Stimulated activated CD4-positive, alpha-beta T cell treated with anti-CD3 and anti-CD28 coated beads, Interleukin-1b, Interleukin-23, amount 100 ng/mL, for 24 hours (primary cell): ENCODE measurements around the gene NID1.
"Not testable (repeated sequence)": the region's sequence is repeated elsewhere in the genome, so short reads cannot be mapped to it uniquely, and the experiment has no call there.

ENCODE experiments used
- DNase-seq, 4 experiments: peaks; one replicate each; pipeline ENCODE4 v3.0.0-alpha.2; 2020; ENCODE audit warnings: low read depth in 4 of 4, low spot score in 1 of 4

Gene NID1

GRCh38 chr1:236033336-236033735 lies 31.6 kb downstream of the NID1 start:
- DNase-seq = no peak

GRCh38 chr1:236030534-236030933 lies 34.4 kb downstream of the NID1 start:
- DNase-seq = no peak

DNA sequence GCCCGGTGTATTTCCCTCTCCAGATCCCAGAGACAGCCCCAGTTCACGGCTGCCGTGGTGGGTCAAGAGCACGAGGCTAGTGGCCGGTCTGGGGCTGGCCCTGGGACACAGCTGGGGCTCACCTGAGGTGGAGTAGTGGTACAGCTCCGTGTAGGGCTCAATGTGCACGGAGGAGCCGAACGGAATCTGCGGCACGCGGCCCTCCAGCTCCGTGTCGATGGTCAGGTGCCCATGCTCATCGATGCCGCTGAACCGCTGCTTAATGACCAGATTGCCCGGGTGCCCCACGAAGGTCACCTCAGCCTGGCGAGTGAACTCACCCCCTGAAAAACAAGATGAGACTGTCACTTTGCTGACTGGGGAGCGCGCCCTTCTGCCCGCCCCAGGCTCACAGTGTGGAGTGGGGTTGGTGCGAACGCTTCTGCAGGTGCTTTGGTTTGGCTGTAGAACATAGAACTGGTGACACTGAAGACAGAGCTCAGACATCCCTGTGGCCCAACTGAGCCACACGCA lies 35.4 kb downstream of the NID1 start:
- DNase-seq = no peak

DNA sequence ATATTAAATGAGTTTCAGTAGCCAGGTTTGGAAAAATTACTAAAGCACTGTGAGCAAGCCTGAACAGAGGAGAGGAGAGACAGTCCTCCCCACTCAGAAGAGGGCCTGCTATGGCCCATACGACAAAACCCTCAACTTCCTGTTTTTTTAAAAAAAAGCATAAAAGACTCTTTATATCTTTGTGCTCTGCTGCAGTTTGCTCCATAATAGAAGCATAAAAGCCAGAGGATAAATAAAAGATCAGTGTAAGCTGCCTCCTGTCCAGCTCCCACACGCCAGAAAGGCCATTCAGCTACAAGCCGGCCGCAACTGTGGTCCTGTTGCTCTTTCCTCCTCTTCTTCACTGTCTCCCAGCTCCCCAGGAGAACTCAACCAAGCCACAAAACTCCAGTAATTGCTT lies 37.8 kb downstream of the NID1 start:
- no peak for DNase-seq

DNA sequence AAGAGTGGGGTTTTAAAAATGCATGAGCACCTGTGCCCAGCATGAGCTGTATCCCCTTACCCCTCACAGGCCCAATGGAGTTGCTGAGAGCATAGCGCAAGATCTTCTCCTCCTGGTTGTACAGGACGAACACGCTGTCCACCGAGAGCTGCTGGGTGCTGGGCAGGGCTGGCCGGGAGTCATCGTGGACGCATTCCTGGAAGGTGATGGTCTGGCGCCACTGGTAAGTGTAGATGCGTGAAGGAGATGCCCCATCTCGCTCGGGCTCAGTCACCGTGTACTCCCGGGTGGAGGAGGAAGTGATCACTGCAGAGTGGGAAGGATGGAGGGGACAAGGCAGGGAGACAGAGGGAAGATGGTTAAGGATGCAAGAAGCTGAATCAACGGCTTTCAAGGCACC lies 39.1 kb downstream of the NID1 start:
- DNase-seq = no peak

DNA sequence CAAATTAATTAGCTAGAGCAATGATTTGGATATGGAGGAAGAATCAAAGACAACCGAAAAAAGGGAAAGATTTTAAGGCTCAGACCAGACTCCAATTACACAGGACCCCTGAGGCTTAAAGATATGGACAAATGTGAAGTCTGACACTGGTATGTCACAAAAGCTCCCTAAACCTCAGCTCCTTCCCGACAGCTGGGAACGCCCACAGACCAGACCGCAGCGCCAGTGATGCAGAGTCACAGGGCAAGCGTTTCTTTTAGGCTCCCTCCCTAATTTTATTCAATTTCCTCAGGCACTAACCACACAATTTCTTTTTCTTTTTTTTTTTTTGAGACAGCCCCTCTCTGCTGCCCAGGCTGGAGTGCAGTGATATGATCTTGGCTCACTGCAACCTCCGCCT lies 40.2 kb downstream of the NID1 start:
- no peak for DNase-seq

DNA sequence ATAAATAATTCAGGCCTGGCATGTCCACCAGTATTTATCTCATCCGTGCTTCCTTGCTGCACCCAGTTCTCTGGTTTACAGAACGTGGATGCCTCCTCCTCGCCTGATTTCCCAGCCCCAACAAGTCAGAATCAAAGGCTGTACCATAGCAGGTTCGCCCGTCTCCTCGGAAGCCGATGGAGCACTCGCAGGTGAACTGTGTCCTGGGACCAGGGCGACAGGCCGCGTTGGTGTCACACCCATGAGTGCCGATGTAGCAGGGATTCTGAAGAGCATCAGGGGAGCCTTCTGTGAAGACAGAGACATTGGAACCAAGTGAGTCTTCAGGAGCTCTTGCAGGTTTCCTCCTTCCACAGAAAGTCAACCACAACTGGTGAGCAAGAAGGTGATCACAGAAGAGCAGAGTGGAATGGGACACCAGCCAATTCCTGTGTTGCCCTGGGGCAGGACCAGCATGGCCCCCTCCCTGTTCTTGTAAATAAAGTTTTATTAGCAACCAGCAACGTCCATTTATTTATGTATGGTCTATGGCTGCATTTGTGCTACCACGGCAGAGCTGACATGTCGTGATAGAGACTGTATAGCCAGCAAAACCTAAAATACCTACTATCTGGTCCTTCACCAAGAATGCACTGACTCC lies 40.8 kb downstream of the NID1 start:
- no peak for DNase-seq

DNA sequence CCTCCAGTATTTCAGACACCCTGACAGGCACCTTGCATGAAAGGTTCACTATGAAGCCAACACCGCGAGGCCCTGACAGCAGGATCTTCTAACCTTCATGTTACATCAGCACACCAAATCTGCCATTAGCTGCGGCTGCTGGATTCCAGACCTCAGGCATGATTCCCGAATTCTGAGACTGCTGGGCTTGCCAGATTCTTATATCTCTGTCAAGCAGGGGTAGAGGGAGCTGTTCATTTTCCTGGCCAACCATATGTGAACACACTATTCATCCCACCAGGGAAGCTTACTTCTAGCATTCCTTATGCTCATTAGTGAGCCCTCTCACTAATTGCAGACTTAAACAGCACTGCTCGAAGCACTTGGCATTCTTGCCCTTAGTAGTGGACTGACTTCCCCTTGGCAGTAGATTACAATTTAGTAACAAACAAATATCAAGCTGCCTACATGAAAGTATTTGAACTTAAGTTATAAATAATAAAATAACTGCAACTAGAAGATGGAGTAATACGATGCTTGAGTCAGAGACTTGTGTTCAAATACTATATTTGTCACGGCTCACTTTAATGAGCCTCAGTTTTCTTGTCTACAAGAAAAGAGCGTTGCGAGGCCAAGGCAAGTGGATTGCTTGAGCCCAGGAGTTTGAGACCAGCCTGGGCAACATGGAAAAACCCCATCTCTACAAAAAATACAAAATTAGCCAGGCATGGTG lies 43.3 kb downstream of the NID1 start:
- DNase-seq = no peak

- DNase-seq = no peak
These were observed 44.3 kb downstream of the NID1 start for GRCh38 chr1:236020359-236021219.

DNA sequence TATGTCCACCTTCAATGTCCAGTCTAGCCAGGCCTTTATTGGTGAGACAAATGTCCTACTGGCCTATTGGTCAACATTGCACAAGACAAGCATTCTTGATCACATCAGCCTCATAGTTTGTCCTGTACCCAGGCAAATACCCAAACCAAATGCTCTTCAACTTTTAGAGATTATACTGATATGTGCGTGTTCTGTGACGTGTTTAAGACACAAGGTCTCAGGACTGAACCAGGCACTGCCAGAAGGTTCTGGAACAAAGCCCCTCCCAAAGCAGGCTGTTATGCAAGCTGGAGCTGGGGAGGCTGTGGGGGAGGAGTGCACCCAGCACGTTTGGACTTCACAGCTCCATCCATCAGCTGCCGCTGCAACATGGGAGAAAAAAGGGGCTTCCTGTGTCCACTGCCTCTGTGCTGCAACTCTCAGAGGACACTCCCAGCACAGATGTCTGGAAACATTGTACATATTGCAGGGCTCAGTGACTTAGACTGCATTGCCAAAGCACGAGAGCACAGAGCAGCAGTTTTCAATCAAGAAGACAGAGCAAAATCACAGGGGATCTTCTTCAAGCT lies 45.9 kb downstream of the NID1 start:
- DNase-seq = no peak

- no peak for DNase-seq
These were observed 48.0 kb downstream of the NID1 start for GRCh38 chr1:236016782-236017400.

- DNase-seq = no peak
These were observed 48.8 kb downstream of the NID1 start for GRCh38 chr1:236016083-236016482.

GRCh38 chr1:236015539-236015938 lies 49.4 kb downstream of the NID1 start:
- DNase-seq = no peak

GRCh38 chr1:236013330-236013729 lies 51.6 kb downstream of the NID1 start:
- DNase-seq = no peak

- DNase-seq = no peak
These were observed 53.2 kb downstream of the NID1 start for GRCh38 chr1:236011641-236012040.

DNA sequence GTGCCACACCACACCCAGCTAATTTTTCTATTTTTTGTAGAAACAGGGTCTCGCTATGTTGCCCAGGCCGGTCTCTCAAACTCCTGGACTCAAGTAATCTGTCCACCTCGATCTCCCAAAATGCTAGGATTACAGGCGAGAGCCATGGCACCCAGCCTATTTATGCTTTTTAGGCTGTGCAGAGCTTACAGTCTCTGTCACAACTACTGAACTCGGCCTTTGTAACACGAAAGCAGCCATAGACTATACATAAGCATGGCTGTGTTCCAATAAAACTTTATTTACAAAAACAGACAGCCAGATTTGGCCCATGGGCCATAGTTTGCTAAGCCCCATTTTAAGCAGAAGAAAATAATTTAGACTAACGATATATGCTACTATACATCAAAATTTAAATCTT lies 54.4 kb downstream of the NID1 start:
- no peak for DNase-seq

DNA sequence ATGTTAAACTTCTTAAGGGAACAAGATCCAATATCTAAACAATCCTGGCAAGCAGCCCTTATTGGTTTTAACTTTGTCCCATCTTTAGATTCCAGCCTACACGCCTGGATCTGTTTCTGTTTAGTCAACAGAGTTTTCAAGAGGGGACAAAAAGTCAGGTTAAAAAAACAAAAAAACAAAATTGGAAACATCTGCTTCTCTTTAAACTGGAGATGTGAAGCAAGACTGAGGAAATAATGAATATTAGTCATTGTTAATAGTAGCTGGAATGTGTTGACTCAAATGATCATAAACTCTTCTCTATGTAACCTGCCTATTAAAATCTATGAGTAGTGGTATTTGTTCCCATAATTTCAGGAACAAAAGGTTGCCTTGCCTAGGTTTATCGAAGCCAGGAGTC lies 55.0 kb downstream of the NID1 start:
- DNase-seq = no peak

- DNase-seq = no peak
These were observed 55.7 kb downstream of the NID1 start for GRCh38 chr1:236009191-236009590.

DNA sequence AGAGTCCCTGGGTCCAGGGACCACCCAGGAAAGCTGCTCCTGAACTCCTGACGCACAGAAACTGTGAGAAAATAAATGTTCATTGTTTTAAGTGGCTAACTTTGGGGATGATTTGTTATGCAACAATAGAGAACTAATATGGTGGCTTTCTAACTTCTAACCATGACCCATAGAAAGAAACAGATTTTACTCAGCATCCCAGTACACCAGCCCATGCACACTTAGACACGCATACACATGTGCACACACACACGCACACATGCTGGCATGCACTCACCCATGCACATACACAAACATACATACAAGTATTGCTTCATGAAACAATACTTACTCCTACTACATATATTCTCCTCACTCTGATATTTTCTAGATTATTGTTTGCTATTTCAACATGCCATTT lies 57.1 kb downstream of the NID1 start:
- DNase-seq = no peak

GRCh38 chr1:236003058-236003457 lies 61.8 kb downstream of the NID1 start:
- DNase-seq = not testable (repeated sequence)

DNA sequence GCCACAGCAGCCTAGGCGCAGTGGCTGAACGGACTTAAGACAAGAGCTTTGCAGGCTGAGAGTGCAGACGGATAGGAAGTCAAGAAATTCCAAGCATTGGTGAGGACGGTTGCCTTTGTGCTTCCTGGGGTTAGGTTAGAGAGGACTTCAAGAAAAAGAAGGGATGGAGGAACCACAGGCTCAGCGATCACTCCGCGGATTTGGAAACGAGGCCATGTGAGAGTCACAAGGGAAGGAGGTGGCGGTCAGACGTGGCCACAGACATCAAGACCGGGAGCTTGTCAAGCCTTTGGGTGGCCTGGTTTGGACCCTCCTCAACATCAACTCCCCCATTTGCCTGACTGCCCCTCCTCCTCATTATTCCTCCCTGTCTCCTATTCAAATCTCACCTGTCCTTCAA lies 62.3 kb downstream of the NID1 start:
- DNase-seq = no peak
